Measurements from ENCODE around the gene NCAM2.

NCAM2 gene

DNA sequence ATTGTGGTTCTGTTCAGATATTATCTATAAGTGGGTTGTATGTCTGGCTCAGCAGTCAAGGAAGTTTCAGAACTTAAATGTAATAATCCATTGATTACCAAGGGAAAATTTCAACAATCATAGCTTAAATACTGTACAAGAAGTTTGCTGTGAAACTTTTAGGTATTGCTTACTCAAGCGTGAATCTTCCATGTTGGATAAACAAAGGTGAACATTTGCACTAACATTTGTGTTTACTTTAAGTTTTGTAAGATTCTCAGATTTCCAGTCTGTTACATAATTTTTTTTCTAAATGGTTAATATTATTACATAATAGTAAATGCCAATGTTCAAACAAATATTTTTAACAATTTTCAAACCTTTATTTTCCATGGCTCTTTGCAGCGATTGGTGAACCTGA lies 285.6 kb downstream of the NCAM2 start:
- Histone ChIP-seq H3K9ac (ENCODE audit: low read depth in 1 of 2, low read length in 2 of 2) (no peak overlapping the region), H3K4me1 (ENCODE audit: control insufficient read depth in 2 of 2, insufficient read depth in 2 of 2, low read length in 2 of 2) (no peaks in the 10 kb centered on the region), H3K36me3 (ENCODE audit: control insufficient read depth in 2 of 2, insufficient read depth in 2 of 2, low read length in 2 of 2) (no peaks in the 10 kb centered on the region), H3K9me3 (ENCODE audit: control insufficient read depth in 2 of 2, low read length in 2 of 2) (no peaks in the 10 kb centered on the region), H3K4me3 (ENCODE audit: low read length in 2 of 2) (no peak overlapping the region), H3K27me3 (ENCODE audit: control insufficient read depth in 2 of 2, insufficient read depth in 2 of 2, low read length in 2 of 2) (no peaks in the 10 kb centered on the region), H3K27ac (ENCODE audit: low read depth in 2 of 2, low read length in 2 of 2) (no peak overlapping the region)

DNA sequence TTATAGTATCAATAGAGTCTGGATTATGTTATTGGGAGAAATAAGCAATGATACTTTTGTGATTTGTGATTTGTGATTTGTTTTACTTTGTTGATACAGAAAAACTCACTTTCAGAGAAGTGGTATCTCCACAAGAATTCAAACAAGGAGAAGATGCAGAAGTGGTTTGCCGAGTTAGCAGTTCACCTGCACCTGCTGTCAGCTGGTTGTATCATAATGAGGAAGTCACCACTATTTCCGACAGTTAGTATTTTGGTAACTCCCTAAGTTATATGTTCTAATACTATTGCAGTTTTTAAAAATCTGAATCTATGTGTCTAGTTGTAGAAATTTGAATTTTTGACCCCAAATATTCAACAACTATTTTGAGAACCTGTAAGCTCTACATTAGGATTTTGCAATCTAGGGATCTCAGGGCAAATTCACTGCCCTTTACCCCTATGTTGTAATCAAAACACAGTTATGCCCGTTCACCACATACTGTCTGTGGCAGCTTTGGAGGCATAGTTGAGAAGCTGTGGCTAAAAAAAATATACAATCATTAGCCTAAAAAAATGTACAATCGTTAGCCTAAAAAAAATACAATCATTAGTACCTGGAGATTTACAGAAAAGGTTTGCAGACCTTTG lies 288.1 kb downstream of the NCAM2 start:
- Histone ChIP-seq H3K4me3 (ENCODE audit: low read length in 2 of 2) (no peak overlapping the region), H3K4me1 (ENCODE audit: control insufficient read depth in 2 of 2, insufficient read depth in 2 of 2, low read length in 2 of 2) (no peaks in the 10 kb centered on the region), H3K36me3 (ENCODE audit: control insufficient read depth in 2 of 2, insufficient read depth in 2 of 2, low read length in 2 of 2) (no peaks in the 10 kb centered on the region), H3K27ac (ENCODE audit: low read depth in 2 of 2, low read length in 2 of 2) (no peak overlapping the region), H3K9me3 (ENCODE audit: control insufficient read depth in 2 of 2, low read length in 2 of 2) (no peaks in the 10 kb centered on the region), H3K9ac (ENCODE audit: low read depth in 1 of 2, low read length in 2 of 2) (no peak overlapping the region), H3K27me3 (ENCODE audit: control insufficient read depth in 2 of 2, insufficient read depth in 2 of 2, low read length in 2 of 2) (no peaks in the 10 kb centered on the region)

DNA sequence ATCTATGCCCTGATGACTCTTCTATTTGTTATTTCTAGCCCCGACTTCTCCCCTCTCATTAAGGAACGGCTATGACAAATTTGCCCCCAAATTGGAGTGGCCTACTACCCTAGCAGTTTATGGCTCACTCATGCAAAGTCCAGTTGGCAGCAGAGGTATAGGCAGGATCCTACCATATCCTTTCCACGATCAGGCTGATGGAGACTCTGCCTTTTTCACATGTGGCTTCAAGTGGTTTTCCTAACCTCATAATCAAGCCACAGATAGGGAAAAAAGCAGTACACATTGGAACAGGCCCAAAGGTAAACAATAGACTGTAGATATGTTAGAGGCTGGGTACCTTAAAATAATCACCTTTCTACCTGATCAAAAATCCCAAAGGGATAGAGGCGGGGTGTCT lies 292.5 kb downstream of the NCAM2 start:
- no peaks in the 10 kb centered on the region for H3K36me3 ChIP-seq (ENCODE audit: control insufficient read depth in 2 of 2, insufficient read depth in 2 of 2, low read length in 2 of 2)
- no peak overlapping the region for H3K27ac ChIP-seq (ENCODE audit: low read depth in 2 of 2, low read length in 2 of 2)
- H3K9ac ChIP-seq (ENCODE audit: low read depth in 1 of 2, low read length in 2 of 2) = no peak overlapping the region
- H3K4me1 ChIP-seq (ENCODE audit: control insufficient read depth in 2 of 2, insufficient read depth in 2 of 2, low read length in 2 of 2) = no peaks in the 10 kb centered on the region
- no peak overlapping the region for H3K4me3 ChIP-seq (ENCODE audit: low read length in 2 of 2)
- no peaks in the 10 kb centered on the region for H3K27me3 ChIP-seq (ENCODE audit: control insufficient read depth in 2 of 2, insufficient read depth in 2 of 2, low read length in 2 of 2)
- H3K9me3 ChIP-seq (ENCODE audit: control insufficient read depth in 2 of 2, low read length in 2 of 2) = peaks cover 0 to 2% of the 10 kb centered on the region in 2 donors

DNA sequence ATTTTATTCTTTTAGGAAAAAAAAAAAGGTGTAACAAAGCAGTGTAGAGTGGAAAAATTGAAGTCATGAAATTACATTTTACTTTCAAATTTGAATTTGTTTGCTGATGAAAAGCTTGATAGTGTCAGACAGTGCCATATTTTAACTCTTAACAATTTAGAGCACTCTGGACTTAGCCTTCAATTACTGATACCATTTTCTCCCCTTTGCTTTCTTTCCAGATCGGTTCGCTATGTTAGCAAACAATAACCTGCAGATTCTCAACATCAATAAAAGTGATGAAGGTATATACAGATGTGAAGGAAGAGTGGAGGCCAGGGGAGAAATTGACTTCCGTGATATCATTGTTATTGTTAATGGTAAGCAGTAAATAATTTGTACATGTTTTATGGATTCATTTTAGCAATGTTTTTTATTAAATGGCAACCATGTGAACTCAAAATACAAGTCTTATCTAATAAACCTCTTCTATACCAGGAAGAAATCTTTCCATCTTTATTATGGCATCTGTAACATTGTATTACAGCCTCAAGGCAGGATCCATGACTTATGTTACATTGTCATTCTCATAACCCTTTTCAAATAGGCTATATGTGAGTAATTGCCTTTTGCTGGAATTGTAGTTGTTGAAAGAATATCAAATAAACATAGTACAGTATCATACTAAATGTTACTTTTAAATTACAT lies 293.8 kb downstream of the NCAM2 start:
- Histone ChIP-seq H3K4me3 (ENCODE audit: low read length in 2 of 2) (no peak overlapping the region), H3K4me1 (ENCODE audit: control insufficient read depth in 2 of 2, insufficient read depth in 2 of 2, low read length in 2 of 2) (no peaks in the 10 kb centered on the region), H3K9ac (ENCODE audit: low read depth in 1 of 2, low read length in 2 of 2) (no peak overlapping the region)

GRCh38 chr21:21295303-21295702 lies 297.1 kb downstream of the NCAM2 start:
- Histone ChIP-seq H3K9me3 (ENCODE audit: control insufficient read depth in 2 of 2, low read length in 2 of 2) (peaks cover 0 to 2% of the 10 kb centered on the region in 2 donors), H3K27ac (ENCODE audit: low read depth in 2 of 2, low read length in 2 of 2) (no peak overlapping the region), H3K36me3 (ENCODE audit: control insufficient read depth in 2 of 2, insufficient read depth in 2 of 2, low read length in 2 of 2) (no peaks in the 10 kb centered on the region), H3K4me1 (ENCODE audit: control insufficient read depth in 2 of 2, insufficient read depth in 2 of 2, low read length in 2 of 2) (no peaks in the 10 kb centered on the region), H3K27me3 (ENCODE audit: control insufficient read depth in 2 of 2, insufficient read depth in 2 of 2, low read length in 2 of 2) (no peaks in the 10 kb centered on the region), H3K9ac (ENCODE audit: low read depth in 1 of 2, low read length in 2 of 2) (no peak overlapping the region), H3K4me3 (ENCODE audit: low read length in 2 of 2) (no peak overlapping the region)

More for the DNA sequence above, 293.8 kb downstream of the NCAM2 start:
- no peaks in the 10 kb centered on the region for H3K27me3 ChIP-seq (ENCODE audit: control insufficient read depth in 2 of 2, insufficient read depth in 2 of 2, low read length in 2 of 2)
- peaks cover 0 to 2% of the 10 kb centered on the region in 2 donors for H3K9me3 ChIP-seq (ENCODE audit: control insufficient read depth in 2 of 2, low read length in 2 of 2)
- no peak overlapping the region for H3K27ac ChIP-seq (ENCODE audit: low read depth in 2 of 2, low read length in 2 of 2)
- no peaks in the 10 kb centered on the region for H3K36me3 ChIP-seq (ENCODE audit: control insufficient read depth in 2 of 2, insufficient read depth in 2 of 2, low read length in 2 of 2)

- H3K9ac ChIP-seq (ENCODE audit: low read depth in 1 of 2, low read length in 2 of 2) = no peak overlapping the region
- H3K36me3 ChIP-seq (ENCODE audit: control insufficient read depth in 2 of 2, insufficient read depth in 2 of 2, low read length in 2 of 2) = no peaks in the 10 kb centered on the region
- no peaks in the 10 kb centered on the region for H3K4me1 ChIP-seq (ENCODE audit: control insufficient read depth in 2 of 2, insufficient read depth in 2 of 2, low read length in 2 of 2)
- no peak overlapping the region for H3K27ac ChIP-seq (ENCODE audit: low read depth in 2 of 2, low read length in 2 of 2)
- peaks cover 0 to 2% of the 10 kb centered on the region in 2 donors for H3K9me3 ChIP-seq (ENCODE audit: control insufficient read depth in 2 of 2, low read length in 2 of 2)
- H3K4me3 ChIP-seq (ENCODE audit: low read length in 2 of 2) = no peak overlapping the region
- no peaks in the 10 kb centered on the region for H3K27me3 ChIP-seq (ENCODE audit: control insufficient read depth in 2 of 2, insufficient read depth in 2 of 2, low read length in 2 of 2)
These were observed 299.0 kb downstream of the NCAM2 start for GRCh38 chr21:21297211-21297610.

GRCh38 chr21:21301013-21301412 lies 302.8 kb downstream of the NCAM2 start:
- Histone ChIP-seq H3K36me3 (ENCODE audit: control insufficient read depth in 2 of 2, insufficient read depth in 2 of 2, low read length in 2 of 2) (no peaks in the 10 kb centered on the region), H3K4me3 (ENCODE audit: low read length in 2 of 2) (no peak overlapping the region), H3K27ac (ENCODE audit: low read depth in 2 of 2, low read length in 2 of 2) (no peak overlapping the region), H3K4me1 (ENCODE audit: control insufficient read depth in 2 of 2, insufficient read depth in 2 of 2, low read length in 2 of 2) (no peaks in the 10 kb centered on the region), H3K9ac (ENCODE audit: low read depth in 1 of 2, low read length in 2 of 2) (no peak overlapping the region), H3K27me3 (ENCODE audit: control insufficient read depth in 2 of 2, insufficient read depth in 2 of 2, low read length in 2 of 2) (no peaks in the 10 kb centered on the region), H3K9me3 (ENCODE audit: control insufficient read depth in 2 of 2, low read length in 2 of 2) (no peaks in the 10 kb centered on the region)

- H3K27me3 ChIP-seq (ENCODE audit: control insufficient read depth in 2 of 2, insufficient read depth in 2 of 2, low read length in 2 of 2) = no peaks in the 10 kb centered on the region
- no peak overlapping the region for H3K9ac ChIP-seq (ENCODE audit: low read depth in 1 of 2, low read length in 2 of 2)
- no peak overlapping the region for H3K4me3 ChIP-seq (ENCODE audit: low read length in 2 of 2)
- H3K27ac ChIP-seq (ENCODE audit: low read depth in 2 of 2, low read length in 2 of 2) = no peak overlapping the region
- no peaks in the 10 kb centered on the region for H3K4me1 ChIP-seq (ENCODE audit: control insufficient read depth in 2 of 2, insufficient read depth in 2 of 2, low read length in 2 of 2)
- H3K36me3 ChIP-seq (ENCODE audit: control insufficient read depth in 2 of 2, insufficient read depth in 2 of 2, low read length in 2 of 2) = no peaks in the 10 kb centered on the region
- no peaks in the 10 kb centered on the region for H3K9me3 ChIP-seq (ENCODE audit: control insufficient read depth in 2 of 2, low read length in 2 of 2)
These were observed 311.3 kb downstream of the NCAM2 start for GRCh38 chr21:21309510-21309909.

GRCh38 chr21:21324297-21324696 lies 326.1 kb downstream of the NCAM2 start:
- peaks cover 0 to 5% of the 10 kb centered on the region in 2 donors for H3K9me3 ChIP-seq (ENCODE audit: control insufficient read depth in 2 of 2, low read length in 2 of 2)
- no peaks in the 10 kb centered on the region for H3K36me3 ChIP-seq (ENCODE audit: control insufficient read depth in 2 of 2, insufficient read depth in 2 of 2, low read length in 2 of 2)
- H3K27ac ChIP-seq (ENCODE audit: low read depth in 2 of 2, low read length in 2 of 2) = no peak overlapping the region
- no peaks in the 10 kb centered on the region for H3K4me1 ChIP-seq (ENCODE audit: control insufficient read depth in 2 of 2, insufficient read depth in 2 of 2, low read length in 2 of 2)
- no peaks in the 10 kb centered on the region for H3K27me3 ChIP-seq (ENCODE audit: control insufficient read depth in 2 of 2, insufficient read depth in 2 of 2, low read length in 2 of 2)
- no peak overlapping the region for H3K9ac ChIP-seq (ENCODE audit: low read depth in 1 of 2, low read length in 2 of 2)
- H3K4me3 ChIP-seq (ENCODE audit: low read length in 2 of 2) = no peak overlapping the region

GRCh38 chr21:21332492-21332891 lies 334.3 kb downstream of the NCAM2 start:
- H3K9me3 ChIP-seq (ENCODE audit: control insufficient read depth in 2 of 2, low read length in 2 of 2) = peaks cover under 1 to 2% of the 10 kb centered on the region in 2 donors
- H3K27ac ChIP-seq (ENCODE audit: low read depth in 2 of 2, low read length in 2 of 2) = no peak overlapping the region
- H3K27me3 ChIP-seq (ENCODE audit: control insufficient read depth in 2 of 2, insufficient read depth in 2 of 2, low read length in 2 of 2) = no peaks in the 10 kb centered on the region
- H3K9ac ChIP-seq (ENCODE audit: low read depth in 1 of 2, low read length in 2 of 2) = no peak overlapping the region
- no peak overlapping the region for H3K4me3 ChIP-seq (ENCODE audit: low read length in 2 of 2)
- no peaks in the 10 kb centered on the region for H3K36me3 ChIP-seq (ENCODE audit: control insufficient read depth in 2 of 2, insufficient read depth in 2 of 2, low read length in 2 of 2)
- H3K4me1 ChIP-seq (ENCODE audit: control insufficient read depth in 2 of 2, insufficient read depth in 2 of 2, low read length in 2 of 2) = no peaks in the 10 kb centered on the region
